Measurements from ENCODE around the gene RYR2.

- TF ChIP-seq CTCF (IDR thresholded peaks at IDR 0.05) (no peak), POLR2A (IDR thresholded peaks at IDR 0.05) (no peak)
Measured at GRCh38 chr1:237692255-237692654, 650.3 kb downstream of the RYR2 start.
